Cardiac muscle cell (in vitro differentiated cells and primary cell): Measurements from ENCODE around the gene OCEL1. TPM values are rescaled to one million over a fixed set of nuclear protein-coding genes. Genes with fewer than 3 reads are reported as not detected.

ENCODE experiments used
- DNase-seq, 2 donors: peaks; one replicate each; pipeline versions ENCODE4 v3.0.0 to v3.0.0-alpha.2; 2010 to 2017; ENCODE audit warnings: low read depth in 1 of 2, low spot score in 1 of 2
- H3K27ac ChIP-seq: fragments of 200-600 bp; sonication (generic); 2 replicates; pipeline ENCODE4 v1.5.1; 2016
- H3K27me3 ChIP-seq: fragments of 200-600 bp; sonication (generic); 2 replicates; pipeline ENCODE4 v1.6.0; 2016; ENCODE audit warnings: control low read depth
- H3K36me3 ChIP-seq: fragments of 200-600 bp; sonication (generic); 2 replicates; pipeline ENCODE4 v1.5.1; 2016; ENCODE audit warnings: control low read depth
- H3K4me1 ChIP-seq: fragments of 200-600 bp; sonication (generic); 2 replicates; pipeline ENCODE4 v1.8.1; 2017; ENCODE audit warnings: low read depth, mild to moderate bottlenecking, mixed run types
- H3K4me3 ChIP-seq: fragments of 200-600 bp; sonication (generic); 2 replicates; pipeline ENCODE4 v1.5.1; 2016; ENCODE audit warnings: mild to moderate bottlenecking
- H3K9me3 ChIP-seq: fragments of 200-600 bp; sonication (generic); 2 replicates; pipeline ENCODE4 v1.5.1; 2017; ENCODE audit warnings: low read depth, mild to moderate bottlenecking, control low read depth
- CTCF ChIP-seq: IDR thresholded peaks from 2 replicates; pipeline ENCODE4 v1.5.1; 2012; ENCODE audit warnings: low read depth, mild to moderate bottlenecking, low read length
- polyA plus RNA-seq: library from polyadenylated mRNA; unstranded; fragments of >200 nt; fragmentation: Nextera tagmentation; extraction: Ambion mirVana; gene quantifications from 2 replicates; pipeline ENCODE4 v1.2.1, GENCODE V29; 2016
- total RNA-seq: library from RNA; depleted of rRNA; stranded (reverse); fragments of >200 nt; gene quantifications from 2 replicates; pipeline ENCODE4 v1.2.3, GENCODE V29; 2016

The OCEL1 gene
- total and polyA plus RNA-seq, 2 experiments from 2014 or later = 14.5 to 31.3 TPM

- no peak for DNase-seq
- Histone ChIP-seq H3K9me3 (no peaks in the 10 kb centered on the region), H3K27me3 (no peaks in the 10 kb centered on the region), H3K27ac (no peak overlapping the region), H3K36me3 (no peaks in the 10 kb centered on the region), H3K4me3 (no peak overlapping the region), H3K4me1 (peaks cover 3% of the 10 kb centered on the region)
- no peak for TF ChIP-seq CTCF
These were observed 38.0 kb downstream of the OCEL1 start for GRCh38 chr19:17263712-17264640.

GRCh38 chr19:17264641-17264979 is 38.6 kb downstream of the OCEL1 start, which contains the start of gene USHBP1:
TSS of gene USHBP1 (minus strand) at chr19:17264745. CDS start at chr19:17264299, 446 bp downstream.
- Histone ChIP-seq H3K4me1 (peaks cover 3% of the 10 kb centered on the region), H3K27ac (no peak within 1 kb of the TSS), H3K36me3 (no peaks in the 10 kb centered on the region), H3K9me3 (no peaks in the 10 kb centered on the region), H3K4me3 (no peak within 1 kb of the TSS), H3K27me3 (no peaks in the 10 kb centered on the region)
- DNase-seq = no peak
- TF ChIP-seq CTCF = no peak

GRCh38 chr19:17266026-17266425 is 40.0 kb downstream of the OCEL1 start:
- H3K36me3 ChIP-seq = peaks cover under 1% of the 10 kb centered on the region
- no peak for TF ChIP-seq CTCF
- no peak overlapping the region for H3K27ac ChIP-seq
- no peak overlapping the region for H3K4me3 ChIP-seq
- no peaks in the 10 kb centered on the region for H3K9me3 ChIP-seq
- no peak for DNase-seq
- H3K4me1 ChIP-seq = peaks cover 3% of the 10 kb centered on the region
- H3K27me3 ChIP-seq = no peaks in the 10 kb centered on the region

GRCh38 chr19:17266589-17266974 is 40.6 kb downstream of the OCEL1 start:
- no peak for DNase-seq
- peaks cover 3% of the 10 kb centered on the region for H3K4me1 ChIP-seq
- no peak for TF ChIP-seq CTCF
- H3K9me3 ChIP-seq = no peaks in the 10 kb centered on the region
- peaks cover 6% of the 10 kb centered on the region for H3K36me3 ChIP-seq
- H3K4me3 ChIP-seq = no peak overlapping the region
- H3K27ac ChIP-seq = no peak overlapping the region
- no peaks in the 10 kb centered on the region for H3K27me3 ChIP-seq

GRCh38 chr19:17266975-17267788 is 41.2 kb downstream of the OCEL1 start, which contains the start of gene BABAM1:
TSS of gene BABAM1 (plus strand) at chr19:17267443. CDS start at chr19:17268807, 1,364 bp downstream.
- Histone ChIP-seq H3K27ac (peak within 1 kb of the TSS; percentile 74), H3K27me3 (no peaks in the 10 kb centered on the region), H3K4me1 (peaks cover 3% of the 10 kb centered on the region), H3K4me3 (peak within 1 kb of the TSS; percentile 48), H3K36me3 (peaks cover 11% of the 10 kb centered on the region), H3K9me3 (no peaks in the 10 kb centered on the region)
- no peak for TF ChIP-seq CTCF
- DNase-seq = peak; percentile 97 to 99
